Activated CD4-positive, CD25-positive, alpha-beta regulatory T cell treated with anti-CD3 and anti-CD28 coated beads, Interleukin-2, amount 50 U/mL, for 72 hours (primary cell): Measurements from ENCODE around the gene ASTN2.

Experiments
- DNase-seq: peaks from one replicate; pipeline ENCODE4 v3.0.0; 2021

The ASTN2 gene

DNA sequence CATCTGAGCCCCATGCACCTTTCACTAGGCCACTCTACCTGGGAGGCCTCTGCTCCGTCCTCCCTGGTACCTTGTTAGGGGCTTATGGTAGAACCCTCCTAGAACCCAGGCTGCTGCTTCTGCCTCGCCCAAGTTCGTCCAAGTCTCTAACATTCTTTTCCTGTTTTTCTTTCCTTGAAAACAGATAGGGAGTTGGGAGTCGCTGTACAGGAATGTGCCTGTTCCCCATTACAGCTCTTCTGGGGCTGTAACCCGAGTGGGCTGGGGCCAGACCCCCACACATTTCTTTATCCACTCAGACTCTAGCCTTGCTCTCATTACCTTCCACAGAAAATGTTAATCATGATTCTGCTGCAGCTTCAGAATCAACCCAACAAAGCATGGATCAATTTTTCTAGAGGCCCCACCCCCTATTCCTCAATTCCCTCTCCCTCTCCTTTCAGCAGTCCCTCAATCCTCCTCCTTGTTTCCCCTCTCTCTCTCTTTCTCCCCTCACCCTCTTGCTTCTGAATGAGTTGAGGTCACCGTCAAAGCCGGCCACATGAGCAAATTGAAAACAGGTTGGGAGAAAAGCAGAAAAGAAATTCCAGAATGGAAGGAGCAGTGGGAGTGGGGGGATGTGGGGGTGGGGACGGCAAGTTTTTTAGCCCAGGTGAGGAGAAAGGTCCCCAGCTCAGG, 921.5 kb downstream of the ASTN2 start:
- DNase-seq, result no peak

DNA sequence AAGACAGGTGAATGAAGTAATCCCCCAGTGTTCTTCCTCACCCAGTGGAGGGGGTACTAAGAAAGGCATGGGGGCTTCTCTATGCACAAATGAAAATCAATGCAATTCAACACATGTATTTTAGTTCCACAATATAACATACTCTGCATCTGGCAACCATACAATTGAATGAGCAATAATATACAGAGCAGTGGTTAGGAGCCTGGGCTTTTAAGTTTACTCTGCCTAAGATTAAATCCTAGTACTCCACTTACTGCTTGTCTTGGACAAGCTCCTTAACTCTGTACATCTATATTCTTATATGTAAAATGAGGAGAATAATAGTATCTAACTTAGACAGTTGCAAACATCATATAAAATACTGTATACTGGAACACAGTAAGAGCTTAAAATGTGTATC, 923.2 kb downstream of the ASTN2 start:
- DNase-seq, result no peak

DNA sequence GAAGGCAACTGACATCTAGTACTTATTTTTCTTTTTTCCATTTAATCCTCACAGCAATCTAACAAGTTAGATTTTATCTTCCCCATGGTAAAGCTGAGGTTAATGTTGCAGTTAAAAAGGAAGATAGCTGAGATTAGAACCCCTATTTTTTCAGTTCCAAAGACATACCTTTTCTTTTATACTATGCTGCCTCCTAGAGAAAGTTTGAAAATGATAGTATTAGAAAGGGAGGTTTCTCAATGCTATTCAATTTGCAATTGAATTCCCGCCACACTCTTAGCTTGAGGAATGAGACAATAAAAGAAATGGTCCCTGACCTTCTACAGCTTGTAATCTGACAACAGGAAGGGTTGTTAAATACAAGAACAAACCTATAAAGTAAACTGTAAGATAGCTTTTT, 923.6 kb downstream of the ASTN2 start:
- DNase-seq, result no peak

DNA sequence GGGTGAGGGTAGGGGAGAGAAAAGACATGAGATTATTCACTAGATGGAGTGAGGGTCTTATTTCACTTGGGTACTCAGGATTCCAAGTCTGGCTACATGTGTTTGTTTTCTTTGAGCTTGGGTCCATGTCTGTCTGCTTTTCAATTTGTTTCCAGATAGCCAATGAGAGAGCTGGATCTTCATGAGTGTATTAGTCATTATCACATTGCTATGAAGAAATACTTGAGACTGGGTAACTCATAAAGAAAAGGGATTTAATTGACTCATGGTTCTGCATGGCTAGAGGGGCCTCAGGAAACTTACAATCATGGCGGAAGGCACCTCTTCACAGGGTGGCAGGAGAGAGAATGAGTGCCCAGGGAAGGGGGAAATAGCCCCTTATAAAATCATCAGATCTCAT, 924.5 kb downstream of the ASTN2 start:
- no peak for DNase-seq

DNA sequence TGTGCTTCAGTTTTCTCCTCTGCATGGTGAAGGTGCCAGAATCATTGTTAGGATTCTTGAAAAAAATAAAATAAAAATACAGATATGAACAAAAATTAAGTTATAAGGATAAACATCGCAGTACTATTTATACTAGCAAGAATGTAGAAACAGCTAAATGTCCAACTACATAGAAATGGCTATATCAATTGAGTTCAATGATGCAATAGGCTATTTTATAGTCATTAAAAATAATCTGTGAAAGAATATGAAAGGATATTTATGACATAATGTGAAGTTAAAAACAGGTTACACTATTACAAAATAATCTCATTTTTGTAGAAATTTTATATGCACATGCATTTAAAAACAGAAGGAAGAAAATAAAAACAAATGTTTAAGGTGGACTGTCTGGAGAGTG, 926.5 kb downstream of the ASTN2 start:
- no peak for DNase-seq

DNA sequence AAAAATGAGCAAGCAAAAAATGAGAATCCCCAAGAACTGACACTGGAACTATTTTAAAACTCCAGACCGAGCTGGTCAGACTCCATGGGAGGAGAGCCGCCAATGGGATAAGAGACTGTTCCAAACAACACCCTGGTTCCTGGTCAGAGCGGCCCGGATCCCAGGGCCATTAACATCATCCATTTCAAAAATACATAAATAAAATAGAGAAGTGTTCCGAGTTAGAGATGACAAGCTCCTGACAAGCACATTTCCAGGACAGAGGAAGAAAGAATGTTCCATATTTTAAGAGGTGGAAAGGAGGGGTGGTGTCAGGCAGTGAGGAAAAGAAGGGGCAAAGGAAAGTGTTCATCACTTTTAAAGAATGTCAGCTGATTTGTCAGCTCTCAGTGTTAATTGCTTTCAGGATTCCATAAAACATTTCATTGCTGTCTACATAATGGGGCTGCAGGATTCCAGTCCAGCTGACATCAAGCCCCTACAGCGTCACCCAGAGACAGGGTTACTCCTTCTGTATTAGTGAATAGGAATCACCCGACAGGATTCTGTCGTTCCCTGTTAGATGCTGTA, 930.3 kb downstream of the ASTN2 start:
- no peak for DNase-seq

DNA sequence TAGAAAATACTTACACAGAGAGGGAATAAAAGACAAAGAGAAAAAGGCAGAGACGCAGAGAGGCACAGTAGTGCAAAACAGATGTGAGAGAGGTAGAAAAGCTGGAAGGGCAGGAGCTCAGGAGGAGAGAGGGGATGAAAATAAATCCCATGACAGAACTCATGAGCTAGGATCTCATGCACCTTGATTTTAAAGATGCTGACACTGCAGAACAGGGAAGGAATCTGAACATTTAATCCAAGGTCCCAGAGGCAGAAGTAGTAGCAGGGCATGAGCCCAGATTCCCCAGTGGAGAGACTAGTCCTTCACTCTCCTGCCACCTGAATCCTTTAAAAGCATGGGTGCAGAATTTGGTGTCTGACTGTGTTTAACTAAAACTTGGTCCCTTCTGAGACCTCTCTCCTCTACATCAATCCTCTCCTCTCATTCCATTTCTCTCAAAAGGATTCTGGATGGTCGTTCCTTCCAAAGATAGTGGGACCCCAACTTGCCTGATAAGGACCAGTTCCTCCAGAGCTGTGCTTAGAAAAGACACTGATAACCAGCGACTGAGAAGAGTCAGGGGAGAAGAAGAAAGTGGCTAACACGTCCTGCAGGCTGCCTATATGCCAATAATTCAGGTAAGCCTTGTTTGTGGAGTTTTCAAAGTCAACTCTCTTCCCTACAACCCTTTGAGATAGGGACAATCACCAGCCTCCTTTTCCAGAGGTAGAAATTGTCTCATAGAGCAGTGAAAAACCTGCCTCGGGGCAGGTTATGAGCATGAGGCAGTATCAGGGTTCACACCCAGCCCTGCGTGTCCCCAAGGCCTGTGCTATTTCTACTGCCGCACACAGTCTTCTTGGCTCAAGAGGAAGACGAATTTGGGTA, 931.0 kb downstream of the ASTN2 start:
- DNase-seq, result no peak

DNA sequence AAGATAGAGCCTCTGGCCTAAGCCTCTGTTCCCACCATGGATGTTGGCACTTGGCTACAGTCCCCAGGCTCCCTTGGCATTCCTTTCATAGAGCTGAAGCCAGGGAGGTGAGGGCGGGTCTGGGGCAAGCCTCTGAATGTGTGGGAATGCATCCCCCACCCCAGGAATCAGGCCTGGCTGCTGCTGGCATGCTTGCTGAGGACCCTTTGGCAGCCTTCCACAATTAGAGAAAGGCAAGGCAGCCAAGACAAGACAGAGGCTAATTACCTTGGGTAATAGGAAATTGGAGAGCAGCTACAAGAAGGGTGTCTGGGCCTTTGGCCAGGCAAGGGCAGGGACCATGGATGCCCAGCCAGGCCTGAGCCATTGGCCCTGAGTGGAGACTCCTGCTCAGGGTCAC, 932.1 kb downstream of the ASTN2 start:
- no peak for DNase-seq

DNA sequence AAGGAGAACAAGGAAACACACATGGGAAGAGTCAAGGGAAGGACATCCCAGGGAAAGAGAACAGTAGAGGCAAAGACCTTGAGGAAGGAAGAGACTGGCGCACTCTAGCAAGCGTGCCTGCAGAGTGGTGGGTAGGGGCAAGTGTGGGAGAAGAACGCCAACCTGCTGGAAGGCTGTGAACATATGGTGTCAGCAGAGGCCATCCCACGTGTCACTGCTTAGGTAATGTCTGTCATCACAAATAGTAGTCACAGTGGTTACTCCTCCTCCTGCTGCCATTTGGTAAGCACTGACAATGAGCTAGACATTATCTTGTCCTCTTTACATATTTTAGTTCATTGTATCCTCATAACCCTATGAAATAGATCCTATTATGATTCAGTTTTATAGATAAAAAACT, 934.2 kb downstream of the ASTN2 start:
- DNase-seq, result no peak

DNA sequence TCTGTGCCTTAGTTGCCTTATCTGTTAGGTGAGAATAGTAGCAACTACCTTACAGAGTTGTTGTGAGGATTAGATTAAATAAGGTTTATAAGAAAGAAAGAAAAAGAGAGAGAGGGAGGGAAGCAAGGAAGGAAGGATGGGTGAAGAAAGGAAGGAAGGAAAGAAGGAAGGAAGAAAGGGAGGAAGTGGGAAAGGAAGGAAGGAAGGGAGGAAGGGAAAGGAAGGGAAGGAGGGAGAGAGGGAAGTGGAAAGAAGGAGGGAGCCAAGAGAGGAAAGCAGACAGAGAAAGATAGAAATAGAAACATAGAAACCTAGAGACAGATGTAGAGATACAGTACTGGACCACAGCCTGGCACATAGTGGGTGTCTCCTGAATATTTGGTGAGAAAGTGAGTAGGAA, 934.9 kb downstream of the ASTN2 start:
- DNase-seq, result no peak

DNA sequence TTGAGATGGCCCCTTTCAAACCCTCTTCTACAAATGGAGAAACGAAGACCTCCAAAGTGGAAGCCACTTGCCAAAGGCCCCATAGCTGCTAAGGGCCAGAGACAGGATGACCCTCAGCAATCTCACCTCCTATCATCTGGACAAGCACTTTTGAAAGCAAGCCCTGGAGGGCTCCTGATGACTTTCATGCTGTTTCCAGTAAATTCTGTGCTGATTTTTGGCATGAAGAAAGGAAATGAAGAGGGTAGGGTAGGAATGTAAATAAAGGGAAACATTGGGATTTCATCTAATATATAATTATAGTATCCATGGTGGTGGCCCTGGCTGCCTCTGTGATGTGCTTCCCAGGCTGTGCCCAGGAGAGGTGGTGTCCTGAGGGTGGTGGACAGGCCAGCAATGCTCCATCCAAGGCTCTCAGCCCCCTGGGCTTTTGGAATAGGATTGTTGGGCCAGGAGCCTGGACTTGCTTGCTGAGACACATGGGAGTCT, 935.8 kb downstream of the ASTN2 start:
- DNase-seq, result no peak

DNA sequence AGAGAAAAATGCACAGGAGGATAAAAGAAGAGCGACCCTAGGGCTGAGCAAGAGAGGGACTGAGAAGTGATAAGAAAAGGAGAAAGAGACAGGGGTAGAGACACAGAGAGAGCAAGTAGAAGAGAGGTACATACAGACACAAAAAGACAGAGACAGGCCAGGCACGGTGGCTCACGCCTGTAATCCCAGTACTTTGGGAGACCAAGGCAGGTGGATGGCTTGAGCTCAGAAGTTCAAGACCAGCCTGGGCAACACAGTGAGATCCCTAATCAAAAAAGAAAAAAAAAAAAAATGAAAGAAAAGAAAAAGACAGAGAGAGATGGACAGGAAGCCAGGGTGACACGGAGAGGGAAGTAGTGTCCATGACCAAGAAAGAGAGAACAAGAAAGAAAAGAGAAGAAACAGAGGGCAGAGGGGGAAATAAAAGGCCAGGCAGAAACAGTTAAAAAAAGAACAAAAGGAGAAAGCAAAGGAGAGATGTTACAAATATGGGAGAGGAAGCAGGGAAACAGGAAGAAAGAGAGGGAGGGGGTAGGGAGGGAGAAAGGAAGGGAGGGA, 937.2 kb downstream of the ASTN2 start:
- no peak for DNase-seq

DNA sequence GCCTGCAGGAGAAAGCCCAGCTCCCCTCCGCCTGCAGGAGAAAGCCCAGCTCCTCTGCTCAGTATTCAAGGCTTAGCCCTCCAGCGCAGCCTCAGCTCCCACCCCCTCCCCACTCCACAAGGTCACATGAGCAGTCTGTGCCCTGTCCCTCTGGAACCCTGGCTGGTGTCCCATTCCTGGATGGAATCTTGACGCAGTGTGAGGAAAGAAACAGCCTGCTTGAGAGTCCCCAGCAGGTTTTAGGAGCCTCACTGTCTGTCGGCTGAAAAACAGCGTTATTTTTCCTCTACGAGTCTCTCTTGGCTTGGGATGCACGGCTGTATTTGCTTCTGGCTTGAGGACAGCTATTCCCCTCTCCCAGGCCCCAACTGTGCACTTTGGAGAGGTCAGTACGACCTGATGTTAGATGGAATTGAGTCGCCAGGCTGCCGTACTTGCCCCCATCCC, 937.9 kb downstream of the ASTN2 start:
- no peak for DNase-seq

DNA sequence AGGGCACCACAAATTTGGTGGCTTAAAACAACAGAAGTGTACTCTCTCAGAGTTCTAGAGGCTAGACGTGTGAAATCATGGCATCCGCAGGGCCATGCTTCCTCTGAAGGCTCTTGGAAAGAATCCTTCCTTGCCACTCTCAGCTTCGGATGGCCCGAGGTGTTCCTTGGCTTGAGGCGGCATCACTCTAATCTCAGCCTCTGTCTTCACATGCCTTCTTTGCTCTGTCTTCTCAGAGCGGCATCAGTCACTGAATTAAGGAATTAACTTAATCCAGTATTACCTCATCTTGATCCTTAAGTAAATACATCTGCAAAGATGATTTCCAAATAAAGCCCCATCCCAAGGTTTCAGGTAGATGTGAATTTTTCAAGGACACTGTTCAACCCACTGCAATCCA, 938.9 kb downstream of the ASTN2 start:
- no peak for DNase-seq

DNA sequence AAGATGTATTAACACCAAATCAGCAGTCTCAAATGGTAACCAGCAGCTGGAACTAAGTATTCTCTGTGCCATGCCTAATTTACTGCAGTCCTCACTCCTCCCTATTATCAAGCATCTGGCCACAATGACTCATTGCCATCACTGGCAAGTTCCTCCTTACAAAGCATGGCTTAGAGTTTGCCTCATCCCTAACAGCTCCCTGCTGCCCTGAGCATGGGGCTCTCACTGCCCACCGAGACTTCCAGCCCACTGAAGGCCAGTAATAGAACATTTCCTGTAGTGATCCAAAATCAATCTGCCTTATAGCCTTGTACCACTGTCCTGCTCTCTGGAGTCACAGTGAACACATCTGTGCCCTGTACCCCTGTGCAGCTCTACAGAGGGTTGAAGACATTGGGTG, 939.7 kb downstream of the ASTN2 start:
- no peak for DNase-seq

DNA sequence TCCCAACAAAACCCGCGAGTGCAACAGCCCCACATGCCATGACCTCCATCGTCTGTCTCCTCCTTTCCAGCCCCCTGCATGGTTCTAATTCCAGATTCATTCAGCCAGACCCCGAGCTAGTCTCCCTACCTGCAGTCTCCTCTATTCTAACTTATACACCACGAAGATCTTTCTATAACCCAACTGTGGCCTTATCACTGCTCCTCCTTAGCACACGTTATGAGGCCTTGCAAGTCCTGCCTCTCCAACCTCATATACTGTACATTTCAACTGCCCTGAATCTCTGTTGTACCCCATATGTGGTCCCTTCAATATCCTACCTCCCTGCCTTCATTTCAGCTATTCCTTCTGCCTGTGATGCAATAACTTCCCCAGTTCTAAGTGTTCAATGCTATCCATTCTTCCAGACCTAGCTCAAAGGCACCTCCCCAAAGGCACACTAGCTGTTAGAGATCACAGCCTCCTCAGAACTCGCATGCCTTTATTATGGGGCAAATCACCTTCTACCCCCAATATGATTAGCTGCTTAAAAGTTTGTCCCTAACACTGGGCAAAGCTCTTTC, 942.8 kb downstream of the ASTN2 start:
- DNase-seq, result no peak

DNA sequence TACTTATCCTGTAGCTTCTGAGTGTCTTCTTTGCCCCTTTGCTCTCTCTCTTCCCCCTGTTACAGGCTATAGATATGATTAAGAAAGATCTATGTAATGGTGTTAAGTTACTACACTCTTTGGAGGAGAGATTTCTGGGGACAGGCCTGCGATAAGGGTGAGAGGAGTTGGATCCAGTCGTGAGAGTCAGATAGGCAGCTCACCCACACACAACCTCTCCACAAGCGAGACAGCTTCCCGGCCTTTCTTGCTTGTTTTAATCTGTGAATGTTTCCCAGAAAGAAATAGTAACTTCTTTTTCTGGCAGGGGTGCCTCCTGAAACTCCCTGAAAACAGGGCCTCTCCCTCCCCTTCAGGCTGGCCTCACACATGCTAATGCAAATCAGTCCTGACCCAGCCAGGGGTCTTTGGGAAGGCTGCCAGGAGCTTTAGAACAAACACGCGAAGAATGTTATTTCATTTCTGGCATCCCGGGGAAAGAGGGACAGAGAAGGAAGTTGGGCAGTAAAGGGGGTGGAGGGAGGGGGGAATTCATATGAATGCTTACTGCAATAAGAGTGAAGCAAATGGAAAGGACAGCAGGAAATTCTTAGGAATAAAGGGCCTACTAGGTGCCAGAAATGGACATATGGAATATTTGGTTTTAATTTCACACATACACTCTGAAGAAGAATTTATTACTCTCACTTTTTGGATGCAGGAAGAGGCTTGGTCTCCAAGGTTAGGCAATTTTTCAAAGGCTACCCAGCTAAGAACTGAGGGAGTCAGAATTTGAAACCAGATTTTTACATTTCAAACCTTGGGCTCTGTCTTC, 943.6 kb downstream of the ASTN2 start:
- no peak for DNase-seq

DNA sequence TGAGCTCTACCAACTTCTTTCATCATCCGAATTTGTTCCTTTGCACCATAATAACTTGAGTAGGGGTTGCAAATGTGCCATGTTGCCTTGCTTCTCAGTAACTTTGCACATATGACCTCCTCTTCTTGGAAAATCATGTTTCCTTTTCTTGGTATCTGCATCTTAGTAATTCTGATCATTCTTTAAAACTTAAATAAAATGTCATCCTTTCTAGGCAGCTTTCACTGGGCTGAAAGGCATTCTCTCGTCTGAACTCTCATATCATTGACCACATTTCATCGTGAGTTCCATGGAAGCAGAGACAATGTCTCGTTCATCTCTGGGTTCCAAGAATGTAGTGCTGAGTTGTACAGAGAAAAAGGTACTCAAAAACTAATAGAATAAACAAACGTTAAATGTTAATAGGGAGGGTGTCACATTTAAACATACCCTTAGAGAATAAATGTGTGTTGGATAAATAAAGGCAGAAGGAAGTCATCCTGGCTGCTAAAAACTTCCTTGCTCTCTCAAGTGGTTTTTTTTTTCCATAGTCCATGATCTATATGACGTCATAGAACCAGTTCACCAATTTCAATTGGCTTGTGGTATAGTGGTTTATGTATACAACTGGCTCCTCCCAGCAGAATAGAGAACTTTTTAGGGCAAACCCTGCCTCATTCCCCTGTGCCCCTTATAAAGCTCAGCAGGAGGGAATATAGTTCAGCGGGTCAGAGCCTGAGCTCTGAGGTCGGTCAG, 945.9 kb downstream of the ASTN2 start:
- no peak for DNase-seq

DNA sequence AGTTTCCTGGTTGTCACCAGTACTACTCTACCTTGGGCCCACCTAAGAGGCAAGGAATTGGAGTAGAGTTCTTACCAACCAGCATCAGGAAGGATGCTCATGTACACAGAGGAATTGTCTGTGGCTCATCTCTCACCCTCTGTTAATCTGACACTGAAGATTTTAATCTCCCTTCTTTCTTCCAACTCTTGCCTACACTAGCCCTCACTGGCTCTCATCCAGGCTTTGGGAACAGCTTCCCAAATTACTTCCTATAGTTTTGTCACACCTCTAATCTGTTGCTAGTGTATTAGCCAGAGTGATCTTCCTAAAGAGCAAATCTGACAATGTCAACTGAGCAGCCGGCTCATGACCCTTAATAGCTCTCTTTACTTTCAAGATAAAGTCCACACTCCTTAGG, 946.5 kb downstream of the ASTN2 start:
- DNase-seq, result no peak

DNA sequence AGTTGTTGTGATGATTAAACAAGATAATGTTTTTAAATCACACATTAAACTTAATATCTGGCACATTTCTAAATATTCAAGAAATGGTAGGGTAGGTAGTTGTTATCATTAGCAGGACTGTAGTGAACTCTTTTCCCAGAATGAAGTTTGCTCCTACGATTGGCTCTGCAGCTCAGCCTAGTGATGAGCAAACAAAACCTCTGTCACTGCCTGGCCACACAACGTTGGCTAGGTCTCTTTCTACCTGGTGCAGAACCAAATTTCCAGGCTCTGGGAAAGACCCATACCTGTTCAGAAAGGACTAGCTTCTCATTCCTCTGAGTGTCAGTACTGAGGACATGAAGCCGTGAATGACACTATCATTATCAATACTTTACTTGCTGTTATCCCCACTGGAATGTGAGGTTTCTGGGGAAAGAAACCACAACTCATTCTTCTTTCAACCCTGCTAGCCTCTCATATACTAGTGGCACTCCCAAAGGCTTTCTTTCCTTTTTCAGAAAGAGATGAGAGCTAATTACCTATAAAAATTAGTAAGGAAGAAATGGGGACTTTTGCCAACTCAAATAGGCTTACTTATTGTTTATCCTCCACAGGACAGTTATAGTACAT, 947.0 kb downstream of the ASTN2 start:
- DNase-seq, result no peak
